NB4 (cell line): ENCODE results near the gene ENTPD3.

ENCODE experiments used
- DNase-seq: peaks from one replicate; pipeline ENCODE4 v3.0.0; 2010; ENCODE audit warnings: low read depth
- H3K4me3 ChIP-seq: one replicate; pipeline ENCODE4 v1.5.1; 2011; ENCODE audit warnings: mild to moderate bottlenecking, low read depth, low read length, moderate library complexity
- MAX ChIP-seq: IDR thresholded peaks from 2 replicates; pipeline ENCODE4 v1.6.1; 2011; ENCODE audit warnings: low read depth, low read length
- MYC ChIP-seq: IDR thresholded peaks from 2 replicates; pipeline ENCODE4 v1.6.1; 2011; ENCODE audit warnings: low read depth, low read length
- POLR2A ChIP-seq: IDR thresholded peaks from 2 replicates; pipeline ENCODE4 v1.6.1; 2011; ENCODE audit warnings: mild to moderate bottlenecking; ENCODE audit not compliant: insufficient read length; ENCODE audit errors: extremely low read depth
- TF ChIP-seq, protein P1 (sequence below): IDR thresholded peaks from one replicate; pipeline ENCODE4 v1.5.1; 2012; ENCODE audit warnings: low read depth, low read length

The ENTPD3 gene

DNA sequence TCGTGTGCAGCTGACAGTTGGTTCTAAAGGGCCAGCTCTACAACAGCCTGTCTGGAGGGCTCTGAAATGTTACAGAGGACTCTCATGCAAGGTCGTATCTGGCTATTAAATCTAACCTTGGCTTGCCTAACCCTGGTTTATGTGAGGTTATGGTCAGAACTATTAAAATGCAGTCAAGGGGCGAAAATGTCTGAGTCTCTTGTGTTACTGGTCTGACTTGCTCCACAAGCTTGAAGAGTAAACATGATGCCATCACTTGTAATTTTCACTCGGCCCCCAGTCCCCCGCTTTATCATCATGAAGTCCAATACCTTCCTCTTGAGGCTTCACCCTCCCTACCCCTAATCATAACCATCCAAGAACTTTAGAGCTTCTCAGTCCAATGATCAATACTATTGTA lies 9.4 kb downstream of the ENTPD3 start:
- H3K4me3 ChIP-seq, result no peak overlapping the region
- DNase-seq, result no peak
- TF ChIP-seq POLR2A (no peak), MYC (no peak), MAX (no peak)
- TF ChIP-seq, protein P1, sequence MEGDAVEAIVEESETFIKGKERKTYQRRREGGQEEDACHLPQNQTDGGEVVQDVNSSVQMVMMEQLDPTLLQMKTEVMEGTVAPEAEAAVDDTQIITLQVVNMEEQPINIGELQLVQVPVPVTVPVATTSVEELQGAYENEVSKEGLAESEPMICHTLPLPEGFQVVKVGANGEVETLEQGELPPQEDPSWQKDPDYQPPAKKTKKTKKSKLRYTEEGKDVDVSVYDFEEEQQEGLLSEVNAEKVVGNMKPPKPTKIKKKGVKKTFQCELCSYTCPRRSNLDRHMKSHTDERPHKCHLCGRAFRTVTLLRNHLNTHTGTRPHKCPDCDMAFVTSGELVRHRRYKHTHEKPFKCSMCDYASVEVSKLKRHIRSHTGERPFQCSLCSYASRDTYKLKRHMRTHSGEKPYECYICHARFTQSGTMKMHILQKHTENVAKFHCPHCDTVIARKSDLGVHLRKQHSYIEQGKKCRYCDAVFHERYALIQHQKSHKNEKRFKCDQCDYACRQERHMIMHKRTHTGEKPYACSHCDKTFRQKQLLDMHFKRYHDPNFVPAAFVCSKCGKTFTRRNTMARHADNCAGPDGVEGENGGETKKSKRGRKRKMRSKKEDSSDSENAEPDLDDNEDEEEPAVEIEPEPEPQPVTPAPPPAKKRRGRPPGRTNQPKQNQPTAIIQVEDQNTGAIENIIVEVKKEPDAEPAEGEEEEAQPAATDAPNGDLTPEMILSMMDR, result no peak

GRCh38 chr3:40397129-40397528 lies 10.1 kb downstream of the ENTPD3 start:
- no peak overlapping the region for H3K4me3 ChIP-seq
- DNase-seq, result no peak
- TF ChIP-seq, protein P1, result no peak
- TF ChIP-seq MAX (no peak), MYC (no peak), POLR2A (no peak)

GRCh38 chr3:40397912-40398311 lies 10.9 kb downstream of the ENTPD3 start:
- TF ChIP-seq POLR2A (no peak), MAX (no peak), MYC (no peak)
- TF ChIP-seq, protein P1, result no peak
- no peak for DNase-seq

DNA sequence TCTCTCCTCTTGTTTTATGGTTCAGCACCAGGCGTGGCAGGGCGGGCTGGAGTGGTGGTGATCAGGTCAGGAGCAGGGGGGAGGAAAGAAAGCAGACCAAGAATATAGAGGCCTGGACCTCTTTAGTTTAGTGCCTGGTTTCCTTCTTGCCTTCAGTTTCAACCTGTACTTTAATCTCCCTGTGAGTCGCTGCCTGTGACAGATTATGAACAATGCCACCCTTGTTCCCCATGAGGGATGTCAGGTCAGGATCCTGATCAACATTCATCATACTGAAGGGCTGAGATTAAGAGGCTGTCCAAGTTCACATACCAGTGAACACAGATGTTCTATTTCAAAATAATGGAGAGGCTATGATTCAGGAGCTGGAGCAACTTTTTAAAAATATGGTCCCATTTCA lies 11.4 kb downstream of the ENTPD3 start:
- DNase-seq, result no peak
- TF ChIP-seq MAX (no peak), POLR2A (no peak), MYC (no peak)
- TF ChIP-seq, protein P1, result no peak
- no peak overlapping the region for H3K4me3 ChIP-seq

More at GRCh38 chr3:40397912-40398311, 10.9 kb downstream of the ENTPD3 start:
- no peak overlapping the region for H3K4me3 ChIP-seq

- TF ChIP-seq MYC, result no peak
- TF ChIP-seq, protein P1, result no peak
- TF ChIP-seq POLR2A, result no peak
- no peak for TF ChIP-seq MAX
- H3K4me3 ChIP-seq, result no peak overlapping the region
- no peak for DNase-seq
Observed at GRCh38 chr3:40404591-40405198, 17.7 kb downstream of the ENTPD3 start.

DNA sequence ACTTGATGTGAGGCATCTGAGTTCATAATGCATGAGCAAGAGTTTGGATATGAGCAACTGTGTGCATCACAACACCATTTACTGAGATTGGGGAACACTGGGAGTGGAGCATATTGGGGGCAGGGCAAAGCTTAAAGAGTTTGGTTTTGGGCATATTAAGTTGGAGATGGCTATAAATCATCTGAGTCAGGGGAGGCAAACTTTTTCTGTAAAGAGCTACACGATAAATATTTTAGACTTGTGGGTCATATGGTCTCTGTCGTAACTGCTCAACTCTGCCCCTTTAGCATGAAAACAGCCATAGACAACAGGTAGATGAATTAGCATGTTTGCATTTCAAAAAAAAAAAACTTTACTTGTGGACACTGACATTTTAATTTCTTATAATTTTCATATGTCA lies 20.0 kb downstream of the ENTPD3 start:
- no peak overlapping the region for H3K4me3 ChIP-seq
- DNase-seq, result no peak
- no peak for TF ChIP-seq MYC
- TF ChIP-seq, protein P1, result no peak
